ENCODE data around the gene GRK6. TPM values are rescaled to one million over a fixed set of nuclear protein-coding genes. Genes with fewer than 3 reads are reported as not detected.

The GRK6 gene
- total RNA-seq, 1 donor from 2014 or later: 43.9 TPM

DNA sequence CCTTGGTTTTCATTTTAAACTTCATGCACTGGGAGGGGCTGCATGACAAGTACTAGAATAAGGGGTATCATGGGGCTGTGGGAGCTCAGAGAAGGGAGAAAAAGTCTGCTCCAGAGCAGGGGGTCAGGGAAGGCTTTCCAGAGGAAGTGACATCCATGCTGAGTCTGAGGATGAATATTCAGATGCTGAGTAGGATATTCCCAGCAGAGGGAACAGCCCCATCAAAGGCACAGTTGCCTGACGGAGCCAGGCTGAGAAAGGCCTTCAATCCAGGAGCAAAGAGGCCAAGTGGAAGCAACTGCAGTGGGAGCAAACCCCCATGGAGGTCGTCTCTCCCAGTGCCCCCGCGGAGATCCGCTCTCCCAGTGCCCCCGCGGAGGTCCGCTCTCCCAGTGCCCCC, 30.4 kb upstream of the GRK6 start:
- no peak for TF ChIP-seq CTCF (IDR thresholded peaks at IDR 0.05)
- intact Hi-C loops (cut with DNase I): no loop called here

DNA sequence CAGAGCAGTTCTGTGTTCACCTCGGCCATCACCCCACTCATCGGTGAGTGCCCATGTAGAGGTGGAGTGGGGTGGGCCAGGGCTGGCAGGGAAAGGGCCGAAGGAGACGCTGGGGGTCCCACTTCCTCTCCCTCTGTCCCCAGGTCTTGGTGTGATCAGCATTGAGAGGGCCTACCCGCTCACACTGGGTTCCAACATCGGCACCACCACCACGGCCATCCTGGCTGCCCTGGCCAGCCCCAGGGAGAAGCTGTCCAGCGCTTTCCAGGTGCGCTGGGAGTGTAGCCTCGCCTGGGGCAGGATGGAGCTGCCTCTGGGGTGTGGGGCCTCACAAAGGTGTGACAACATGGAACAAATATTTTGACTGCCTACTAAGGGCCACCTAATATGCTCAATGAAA, 29.7 kb upstream of the GRK6 start:
- no peak overlapping the region for H3K27ac ChIP-seq
- TF ChIP-seq CTCF (IDR thresholded peaks at IDR 0.05): no peak
- no peak for DNase-seq
- H3K4me1 ChIP-seq: peaks cover 4% of the 10 kb centered on the region
- H3K4me3 ChIP-seq: no peak overlapping the region
- no peaks in the 10 kb centered on the region for H3K36me3 ChIP-seq
- H3K27me3 ChIP-seq: peaks cover 37% of the 10 kb centered on the region
- no peak for ATAC-seq
- no peaks in the 10 kb centered on the region for H3K9me3 ChIP-seq
- intact Hi-C loops (cut with DNase I): no loop called here

More for the DNA sequence above, 30.4 kb upstream of the GRK6 start:
- no peak overlapping the region for H3K27ac ChIP-seq
- DNase-seq (no peak), ATAC-seq (no peak)
- peaks cover 30% of the 10 kb centered on the region for H3K27me3 ChIP-seq
- no peak overlapping the region for H3K4me3 ChIP-seq
- no peaks in the 10 kb centered on the region for H3K9me3 ChIP-seq
- peaks cover 4% of the 10 kb centered on the region for H3K4me1 ChIP-seq
- no peaks in the 10 kb centered on the region for H3K36me3 ChIP-seq

GRCh38 chr5:177397875-177398390, 28.5 kb upstream of the GRK6 start:
- DNase-seq (no peak), ATAC-seq (no peak)
- no peak overlapping the region for H3K4me3 ChIP-seq
- H3K36me3 ChIP-seq: no peaks in the 10 kb centered on the region
- intact Hi-C loops (cut with DNase I): no loop called here
- H3K27me3 ChIP-seq: peaks cover 48% of the 10 kb centered on the region
- H3K4me1 ChIP-seq: peaks cover 14% of the 10 kb centered on the region
- H3K9me3 ChIP-seq: no peaks in the 10 kb centered on the region
- H3K27ac ChIP-seq: no peak overlapping the region
- no peak for TF ChIP-seq CTCF (IDR thresholded peaks at IDR 0.05)

- no peak for TF ChIP-seq CTCF (IDR thresholded peaks at IDR 0.05)
- Histone ChIP-seq H3K27ac (no peak within 1 kb of the TSS), H3K27me3 (peaks cover 59% of the 10 kb centered on the region), H3K4me1 (peaks cover 37% of the 10 kb centered on the region), H3K4me3 (no peak within 1 kb of the TSS), H3K36me3 (no peaks in the 10 kb centered on the region), H3K9me3 (no peaks in the 10 kb centered on the region)
- intact Hi-C loops (cut with DNase I): loop anchor here (10.0 kb wide), 1 partner anchor 55 kb away; no protein-coding TSS in a partner anchor
- no peak for DNase-seq
- no peak for ATAC-seq
These were observed 26.2 kb upstream of the GRK6 start, which contains the start of gene PFN3 for GRCh38 chr5:177399997-177400868. TSS of gene PFN3 (minus strand) at chr5:177400661. CDS start at chr5:177400576, 85 bp downstream.

- H3K4me1 ChIP-seq: peaks cover 43% of the 10 kb centered on the region
These were observed 24.0 kb upstream of the GRK6 start for GRCh38 chr5:177402271-177403043.

More at GRCh38 chr5:177402271-177403043, 24.0 kb upstream of the GRK6 start:
- DNase-seq (peak; percentile 87), ATAC-seq (peak; percentile 71)
- peak overlapping the region; percentile 63 for H3K4me3 ChIP-seq
- peaks cover 59% of the 10 kb centered on the region for H3K27me3 ChIP-seq
- TF ChIP-seq CTCF (IDR thresholded peaks at IDR 0.05): peak; percentile 35
- H3K36me3 ChIP-seq: no peaks in the 10 kb centered on the region
- H3K9me3 ChIP-seq: no peaks in the 10 kb centered on the region
- intact Hi-C loops (cut with DNase I): loop anchor here (10.0 kb wide), 1 partner anchor 52 kb away; no protein-coding TSS in a partner anchor
- H3K27ac ChIP-seq: no peak overlapping the region

Measured in upper lobe of right lung (tissue), 1 donor.